ENCODE measurements around the gene RASAL2.

RASAL2 gene

GRCh38 chr1:178399177-178399728 is 305.3 kb downstream of the RASAL2 start:
- Histone ChIP-seq H3K4me3 (ENCODE audit: insufficient read depth, low read length, poor library complexity, severe bottlenecking) (no peak overlapping the region), H3K9me3 (ENCODE audit: insufficient read depth, low read length) (no peaks in the 10 kb centered on the region), H3K27ac (ENCODE audit: low read depth, low read length) (no peak overlapping the region), H3K79me2 (ENCODE audit: insufficient read depth, low read length) (no peaks in the 10 kb centered on the region), H3K9ac (ENCODE audit: low read length) (no peak overlapping the region), H3K4me2 (ENCODE audit: low read depth, low read length, poor library complexity, severe bottlenecking) (no peak overlapping the region), H3F3A (ENCODE audit: insufficient read depth) (no peaks in the 10 kb centered on the region), H2AFZ (ENCODE audit: low read depth, low read length, severe bottlenecking) (no peak overlapping the region), H3K36me3 (ENCODE audit: low read length) (no peaks in the 10 kb centered on the region), H3K9me2 (replicated peaks; ENCODE audit: insufficient read depth, low read length) (no peaks in the 10 kb centered on the region; the same call in 1 of the 2 replicates), H4K20me1 (ENCODE audit: low read depth, low read length) (no peaks in the 10 kb centered on the region), H3K27me3 (ENCODE audit: low read length) (no peaks in the 10 kb centered on the region)
- TF ChIP-seq, protein P1, sequence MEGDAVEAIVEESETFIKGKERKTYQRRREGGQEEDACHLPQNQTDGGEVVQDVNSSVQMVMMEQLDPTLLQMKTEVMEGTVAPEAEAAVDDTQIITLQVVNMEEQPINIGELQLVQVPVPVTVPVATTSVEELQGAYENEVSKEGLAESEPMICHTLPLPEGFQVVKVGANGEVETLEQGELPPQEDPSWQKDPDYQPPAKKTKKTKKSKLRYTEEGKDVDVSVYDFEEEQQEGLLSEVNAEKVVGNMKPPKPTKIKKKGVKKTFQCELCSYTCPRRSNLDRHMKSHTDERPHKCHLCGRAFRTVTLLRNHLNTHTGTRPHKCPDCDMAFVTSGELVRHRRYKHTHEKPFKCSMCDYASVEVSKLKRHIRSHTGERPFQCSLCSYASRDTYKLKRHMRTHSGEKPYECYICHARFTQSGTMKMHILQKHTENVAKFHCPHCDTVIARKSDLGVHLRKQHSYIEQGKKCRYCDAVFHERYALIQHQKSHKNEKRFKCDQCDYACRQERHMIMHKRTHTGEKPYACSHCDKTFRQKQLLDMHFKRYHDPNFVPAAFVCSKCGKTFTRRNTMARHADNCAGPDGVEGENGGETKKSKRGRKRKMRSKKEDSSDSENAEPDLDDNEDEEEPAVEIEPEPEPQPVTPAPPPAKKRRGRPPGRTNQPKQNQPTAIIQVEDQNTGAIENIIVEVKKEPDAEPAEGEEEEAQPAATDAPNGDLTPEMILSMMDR (IDR thresholded peaks at IDR 0.05; ENCODE audit: insufficient read depth, low read length, poor library complexity, severe bottlenecking), result no peak
- no peak for TF ChIP-seq EZH2phosphoT487 (conservative IDR thresholded peaks at IDR 0.05; ENCODE audit: low read length)

- H3K4me2 ChIP-seq (ENCODE audit: low read depth, low read length, poor library complexity, severe bottlenecking), result no peak overlapping the region
- TF ChIP-seq, protein P1 (IDR thresholded peaks at IDR 0.05; ENCODE audit: insufficient read depth, low read length, poor library complexity, severe bottlenecking), result no peak
- TF ChIP-seq EZH2phosphoT487 (conservative IDR thresholded peaks at IDR 0.05; ENCODE audit: low read length), result no peak
- H3K27me3 ChIP-seq (ENCODE audit: low read length), result no peaks in the 10 kb centered on the region
- no peaks in the 10 kb centered on the region; the same call in 1 of the 2 replicates for H3K9me2 ChIP-seq (replicated peaks; ENCODE audit: insufficient read depth, low read length)
- no peaks in the 10 kb centered on the region for H3K9me3 ChIP-seq (ENCODE audit: insufficient read depth, low read length)
- H4K20me1 ChIP-seq (ENCODE audit: low read depth, low read length), result no peaks in the 10 kb centered on the region
- H3F3A ChIP-seq (ENCODE audit: insufficient read depth), result no peaks in the 10 kb centered on the region
- no peak overlapping the region for H2AFZ ChIP-seq (ENCODE audit: low read depth, low read length, severe bottlenecking)
- H3K9ac ChIP-seq (ENCODE audit: low read length), result no peak overlapping the region
- no peaks in the 10 kb centered on the region for H3K79me2 ChIP-seq (ENCODE audit: insufficient read depth, low read length)
- no peaks in the 10 kb centered on the region for H3K36me3 ChIP-seq (ENCODE audit: low read length)
- no peak overlapping the region for H3K27ac ChIP-seq (ENCODE audit: low read depth, low read length)
- no peak overlapping the region for H3K4me3 ChIP-seq (ENCODE audit: insufficient read depth, low read length, poor library complexity, severe bottlenecking)
Observed at GRCh38 chr1:178405137-178405536, 311.2 kb downstream of the RASAL2 start.

DNA sequence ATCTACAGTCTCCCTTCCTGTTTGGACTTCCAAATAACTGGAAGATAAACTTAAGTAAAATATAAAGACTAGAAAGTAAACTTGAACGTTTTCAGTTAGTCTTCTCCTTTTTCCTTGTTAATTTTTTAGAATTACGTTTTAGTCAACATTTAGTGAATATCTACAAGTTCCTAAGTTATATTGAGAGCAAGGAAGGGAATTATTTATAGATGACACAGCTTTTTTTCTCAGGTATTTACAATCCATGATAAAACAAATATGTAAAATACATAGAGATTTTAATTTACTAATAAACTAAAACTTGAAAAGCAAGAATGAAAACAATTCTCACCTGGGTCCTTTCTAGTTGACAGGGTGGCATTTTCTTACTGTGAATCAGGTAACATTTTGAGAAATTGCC is 313.3 kb downstream of the RASAL2 start:
- Histone ChIP-seq H3K9me3 (ENCODE audit: insufficient read depth, low read length) (no peaks in the 10 kb centered on the region), H3K27me3 (ENCODE audit: low read length) (no peaks in the 10 kb centered on the region), H2AFZ (ENCODE audit: low read depth, low read length, severe bottlenecking) (no peak overlapping the region), H3K9me2 (replicated peaks; ENCODE audit: insufficient read depth, low read length) (no peaks in the 10 kb centered on the region; the same call in 1 of the 2 replicates), H3F3A (ENCODE audit: insufficient read depth) (no peaks in the 10 kb centered on the region), H3K9ac (ENCODE audit: low read length) (no peak overlapping the region), H3K36me3 (ENCODE audit: low read length) (no peaks in the 10 kb centered on the region), H3K27ac (ENCODE audit: low read depth, low read length) (no peak overlapping the region), H3K4me3 (ENCODE audit: insufficient read depth, low read length, poor library complexity, severe bottlenecking) (no peak overlapping the region), H3K4me2 (ENCODE audit: low read depth, low read length, poor library complexity, severe bottlenecking) (no peak overlapping the region), H4K20me1 (ENCODE audit: low read depth, low read length) (no peaks in the 10 kb centered on the region), H3K79me2 (ENCODE audit: insufficient read depth, low read length) (no peaks in the 10 kb centered on the region)
- no peak for TF ChIP-seq EZH2phosphoT487 (conservative IDR thresholded peaks at IDR 0.05; ENCODE audit: low read length)
- TF ChIP-seq, protein P1 (IDR thresholded peaks at IDR 0.05; ENCODE audit: insufficient read depth, low read length, poor library complexity, severe bottlenecking), result no peak
